ENCODE measurements around the gene ZFR.
A peak's percentile ranks its signal among the peaks of the same experiment; 100 is the strongest.
"Not testable (repeated sequence)": the region's sequence is repeated elsewhere in the genome, so short reads cannot be mapped to it uniquely, and the experiment has no call there.

Gene ZFR

GRCh38 chr5:32443145-32443540, 1.4 kb downstream of the ZFR start:
- no peaks in the 10 kb centered on the region for H3K9me3 ChIP-seq (ENCODE audit: control insufficient read depth, insufficient read depth, low read length)
- H3K9ac ChIP-seq (ENCODE audit: low read depth, low read length) = peak overlapping the region; percentile 90
- no peaks in the 10 kb centered on the region for H3K36me3 ChIP-seq (ENCODE audit: insufficient read depth, low read length)
- H3K4me1 ChIP-seq (ENCODE audit: insufficient read depth, low read length) = no peaks in the 10 kb centered on the region; the same call in 1 of the 2 replicates

GRCh38 chr5:32439086-32439642, 5.4 kb downstream of the ZFR start:
- peaks cover 8% of the 10 kb centered on the region; the same call in 1 of the 2 replicates for H3K4me1 ChIP-seq (ENCODE audit: insufficient read depth, low read length)
- H3K9ac ChIP-seq (ENCODE audit: low read depth, low read length) = no peak overlapping the region
- no peaks in the 10 kb centered on the region for H3K36me3 ChIP-seq (ENCODE audit: insufficient read depth, low read length)

DNA sequence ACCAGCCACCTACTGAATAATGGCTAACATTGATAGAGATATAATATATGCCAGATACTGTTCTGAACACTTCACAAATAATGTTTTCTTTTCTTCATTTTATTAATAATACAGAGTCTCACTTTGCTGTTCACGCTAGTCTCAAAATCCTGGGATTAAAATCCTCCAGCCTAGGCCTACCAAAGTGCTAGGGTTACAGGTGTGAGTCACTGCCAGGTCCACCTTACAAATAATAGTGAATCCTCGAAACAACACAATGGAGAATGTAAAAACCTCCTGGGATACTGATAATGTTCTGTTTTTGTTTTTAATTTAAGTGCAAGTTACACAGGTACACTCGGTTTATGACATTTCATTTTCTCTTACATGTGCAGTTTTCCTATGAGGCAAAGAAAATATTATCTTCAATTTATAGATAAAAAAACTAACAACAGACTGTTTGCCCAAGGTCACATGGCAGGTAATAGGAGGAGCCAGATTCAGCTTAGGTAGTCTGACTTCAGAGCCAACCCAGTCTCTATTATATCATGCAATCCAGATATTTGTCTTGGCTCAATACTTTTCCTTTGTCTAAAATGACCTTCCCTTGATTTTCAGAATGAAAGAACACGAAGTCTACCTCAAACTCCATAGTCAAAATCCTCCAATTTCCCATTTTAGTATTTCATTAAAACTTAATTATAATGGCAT, 7.8 kb downstream of the ZFR start:
- Histone ChIP-seq H3K9ac (ENCODE audit: low read depth, low read length) (no peak overlapping the region), H3K36me3 (ENCODE audit: insufficient read depth, low read length) (no peaks in the 10 kb centered on the region), H3K9me3 (ENCODE audit: control insufficient read depth, insufficient read depth, low read length) (no peaks in the 10 kb centered on the region), H3K4me1 (ENCODE audit: insufficient read depth, low read length) (0 out of 2 replicates have a peak, but pooled peaks cover 8% of the 10 kb centered on the region)

More at GRCh38 chr5:32439086-32439642, 5.4 kb downstream of the ZFR start:
- no peaks in the 10 kb centered on the region for H3K9me3 ChIP-seq (ENCODE audit: control insufficient read depth, insufficient read depth, low read length)

DNA sequence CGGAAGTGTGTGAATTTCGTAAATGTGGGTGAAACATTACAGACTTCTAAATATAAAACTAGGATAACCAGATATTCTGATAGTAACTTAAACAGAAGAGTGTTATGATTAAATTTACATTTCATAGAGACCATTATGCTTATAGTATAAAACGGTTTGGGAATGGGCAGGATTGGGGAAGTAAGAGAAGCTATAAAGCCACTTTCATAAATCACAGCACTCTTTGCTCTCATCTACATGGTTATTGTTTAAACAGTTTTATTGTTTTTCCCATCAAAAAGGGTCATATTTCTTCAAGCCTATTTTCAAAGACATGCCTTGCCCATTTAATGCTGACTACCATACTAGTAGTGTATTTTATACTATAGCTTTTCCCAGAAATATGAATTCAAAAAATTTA, 9.2 kb downstream of the ZFR start:
- no peaks in the 10 kb centered on the region for H3K36me3 ChIP-seq (ENCODE audit: insufficient read depth, low read length)
- H3K9me3 ChIP-seq (ENCODE audit: control insufficient read depth, insufficient read depth, low read length) = no peaks in the 10 kb centered on the region
- H3K4me1 ChIP-seq (ENCODE audit: insufficient read depth, low read length) = 0 out of 2 replicates have a peak, but pooled peaks cover 8% of the 10 kb centered on the region
- no peak overlapping the region for H3K9ac ChIP-seq (ENCODE audit: low read depth, low read length)

DNA sequence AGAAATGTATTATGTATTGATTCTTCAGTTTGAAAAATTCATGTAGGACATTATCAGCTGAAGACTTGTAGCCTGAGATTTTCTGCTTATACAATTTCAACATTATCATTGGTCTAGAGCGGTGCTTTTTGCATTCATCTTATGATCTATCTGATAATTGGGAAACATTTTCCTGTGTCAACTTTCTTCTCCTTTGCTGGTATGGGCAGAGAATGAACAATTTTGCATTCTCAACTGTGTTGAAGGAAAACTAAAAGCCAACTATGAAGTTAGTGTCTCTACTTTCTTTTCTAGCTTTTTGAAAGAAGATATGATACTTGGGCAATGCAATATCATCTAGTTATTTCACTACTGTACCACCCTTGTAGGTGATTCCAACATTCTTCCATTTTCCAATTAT, 10.3 kb downstream of the ZFR start:
- Histone ChIP-seq H3K9ac (ENCODE audit: low read depth, low read length) (no peak overlapping the region), H3K9me3 (ENCODE audit: control insufficient read depth, insufficient read depth, low read length) (no peaks in the 10 kb centered on the region), H3K36me3 (ENCODE audit: insufficient read depth, low read length) (no peaks in the 10 kb centered on the region), H3K4me1 (ENCODE audit: insufficient read depth, low read length) (0 out of 2 replicates have a peak, but pooled peaks cover 8% of the 10 kb centered on the region)

DNA sequence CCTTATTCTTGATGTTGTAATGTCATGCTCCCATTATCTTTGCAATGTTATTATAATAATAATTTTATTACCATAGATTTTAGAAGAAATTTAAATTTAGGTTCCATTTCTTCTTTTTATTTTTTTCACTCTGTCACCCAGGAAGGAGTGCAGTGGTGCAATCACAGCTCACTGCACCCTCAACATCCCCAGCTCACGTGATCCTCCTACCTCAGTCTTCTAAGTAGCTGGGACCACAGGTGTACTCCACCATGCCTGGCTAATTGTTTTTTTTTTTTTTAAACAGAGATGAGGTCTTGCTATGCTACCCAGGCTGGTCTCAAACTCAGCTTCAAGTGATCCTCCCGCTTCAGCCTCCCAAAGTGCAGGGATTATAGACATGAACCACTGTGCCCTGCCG, 11.9 kb downstream of the ZFR start:
- no peak overlapping the region for H3K9ac ChIP-seq (ENCODE audit: low read depth, low read length)
- H3K9me3 ChIP-seq (ENCODE audit: control insufficient read depth, insufficient read depth, low read length) = no peaks in the 10 kb centered on the region
- H3K36me3 ChIP-seq (ENCODE audit: insufficient read depth, low read length) = no peaks in the 10 kb centered on the region
- 0 out of 2 replicates have a peak, but pooled peaks cover 8% of the 10 kb centered on the region for H3K4me1 ChIP-seq (ENCODE audit: insufficient read depth, low read length)

GRCh38 chr5:32430825-32431224, 13.7 kb downstream of the ZFR start:
- H3K36me3 ChIP-seq (ENCODE audit: insufficient read depth, low read length); H3K4me1 ChIP-seq (ENCODE audit: insufficient read depth, low read length); H3K9ac ChIP-seq (ENCODE audit: low read depth, low read length); H3K9me3 ChIP-seq (ENCODE audit: control insufficient read depth, insufficient read depth, low read length): not testable (repeated sequence)

GRCh38 chr5:32428426-32428825, 16.1 kb downstream of the ZFR start:
- Histone ChIP-seq H3K4me1 (ENCODE audit: insufficient read depth, low read length) (no peaks in the 10 kb centered on the region), H3K9me3 (ENCODE audit: control insufficient read depth, insufficient read depth, low read length) (peaks cover 8% of the 10 kb centered on the region; the same call in 1 of the 2 replicates), H3K36me3 (ENCODE audit: insufficient read depth, low read length) (no peaks in the 10 kb centered on the region), H3K9ac (ENCODE audit: low read depth, low read length) (no peak overlapping the region)

- Histone ChIP-seq H3K36me3 (ENCODE audit: insufficient read depth, low read length) (no peaks in the 10 kb centered on the region), H3K4me1 (ENCODE audit: insufficient read depth, low read length) (no peaks in the 10 kb centered on the region), H3K9ac (ENCODE audit: low read depth, low read length) (no peak overlapping the region), H3K9me3 (ENCODE audit: control insufficient read depth, insufficient read depth, low read length) (peaks cover 8% of the 10 kb centered on the region; the same call in 1 of the 2 replicates)
Measured at GRCh38 chr5:32426440-32427151, 17.9 kb downstream of the ZFR start.

GRCh38 chr5:32422697-32423096, 21.8 kb downstream of the ZFR start:
- no peaks in the 10 kb centered on the region for H3K4me1 ChIP-seq (ENCODE audit: insufficient read depth, low read length)
- peaks cover 8% of the 10 kb centered on the region; the same call in 1 of the 2 replicates for H3K9me3 ChIP-seq (ENCODE audit: control insufficient read depth, insufficient read depth, low read length)
- no peak overlapping the region for H3K9ac ChIP-seq (ENCODE audit: low read depth, low read length)
- H3K36me3 ChIP-seq (ENCODE audit: insufficient read depth, low read length) = no peaks in the 10 kb centered on the region

DNA sequence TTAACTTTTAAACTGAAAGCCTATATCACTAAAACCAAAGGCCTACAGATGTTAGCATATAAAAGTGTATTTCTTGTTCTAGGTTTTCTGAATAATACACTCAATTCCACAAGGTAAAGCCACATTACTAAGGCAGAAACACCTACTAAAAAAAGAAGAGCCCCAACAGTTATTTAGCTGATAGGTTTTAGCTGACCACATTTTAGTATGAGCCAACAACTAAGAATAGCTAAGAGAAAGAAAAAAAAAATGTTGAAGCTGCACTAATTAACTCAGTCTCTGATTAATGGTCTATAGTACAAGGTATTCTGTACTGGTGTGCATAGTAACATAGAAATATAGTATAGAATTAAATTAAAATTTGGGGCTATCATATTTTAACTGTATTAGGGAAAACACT, 23.5 kb downstream of the ZFR start:
- Histone ChIP-seq H3K9ac (ENCODE audit: low read depth, low read length) (no peak overlapping the region), H3K4me1 (ENCODE audit: insufficient read depth, low read length) (no peaks in the 10 kb centered on the region), H3K9me3 (ENCODE audit: control insufficient read depth, insufficient read depth, low read length) (no peaks in the 10 kb centered on the region), H3K36me3 (ENCODE audit: insufficient read depth, low read length) (0 out of 2 replicates have a peak, but pooled peaks cover under 1% of the 10 kb centered on the region)

- Histone ChIP-seq H3K9ac (ENCODE audit: low read depth, low read length) (no peak overlapping the region), H3K4me1 (ENCODE audit: insufficient read depth, low read length) (no peaks in the 10 kb centered on the region), H3K9me3 (ENCODE audit: control insufficient read depth, insufficient read depth, low read length) (no peaks in the 10 kb centered on the region), H3K36me3 (ENCODE audit: insufficient read depth, low read length) (0 out of 2 replicates have a peak, but pooled peaks cover 3% of the 10 kb centered on the region)
Measured at GRCh38 chr5:32420506-32420905, 24.0 kb downstream of the ZFR start.

GRCh38 chr5:32419791-32420190, 24.7 kb downstream of the ZFR start:
- Histone ChIP-seq H3K36me3 (ENCODE audit: insufficient read depth, low read length) (0 out of 2 replicates have a peak, but pooled peaks cover 3% of the 10 kb centered on the region), H3K9me3 (ENCODE audit: control insufficient read depth, insufficient read depth, low read length) (no peaks in the 10 kb centered on the region), H3K4me1 (ENCODE audit: insufficient read depth, low read length) (no peaks in the 10 kb centered on the region), H3K9ac (ENCODE audit: low read depth, low read length) (no peak overlapping the region)

GRCh38 chr5:32413466-32414263, 30.9 kb downstream of the ZFR start:
- Histone ChIP-seq H3K4me1 (ENCODE audit: insufficient read depth, low read length) (no peaks in the 10 kb centered on the region), H3K36me3 (ENCODE audit: insufficient read depth, low read length) (peaks cover 10% of the 10 kb centered on the region), H3K9me3 (ENCODE audit: control insufficient read depth, insufficient read depth, low read length) (no peaks in the 10 kb centered on the region)

More at GRCh38 chr5:32413466-32414263, 30.9 kb downstream of the ZFR start:
- H3K9ac ChIP-seq (ENCODE audit: low read depth, low read length) = no peak overlapping the region
